Measurements from ENCODE around the gene RAMP1. TPM values are rescaled to one million over a fixed set of nuclear protein-coding genes. Genes with fewer than 3 reads are reported as not detected.

The RAMP1 gene
- 2.2 TPM for total RNA-seq

GRCh38 chr2:237859533-237860272, at the start of gene RAMP1:
RAMP1 (plus strand) TSS chr2:237859623; CDS start chr2:237859676, 53 bp downstream.

Small RNA genes within 50 kb of the gene (small RNA-seq; reads per million reads assigned to genes)
- not detected for gene RF00157 (ENCODE audit: low replicate concordance)

Other genes with a start within 250 kb of the RAMP1 start
- gene LRRFIP1, start 232.0 kb upstream of the RAMP1 start, total RNA-seq = 72.0 TPM
- gene RBM44, start 60.8 kb upstream of the RAMP1 start, total RNA-seq = 4.1 TPM
- 30.4 TPM for gene UBE2F, start 107.4 kb downstream of the RAMP1 start, total RNA-seq
- 19.4 TPM for gene SCLY, start 201.4 kb downstream of the RAMP1 start, total RNA-seq
- not detected for gene ESPNL, start 240.7 kb downstream of the RAMP1 start, total RNA-seq

Measured in parietal lobe (tissue), 2 donors.